Endothelial cell of umbilical vein (primary cell): ENCODE results near the gene CACNB1. TPM values are rescaled to one million over a fixed set of nuclear protein-coding genes. Genes with fewer than 3 reads are reported as not detected.

Source experiments
- BruUV-seq: library from RNA; stranded (reverse); fragments of 400-500 nt; replicated peaks from 2 replicates; lab custom pipeline; 2021; lab: Mats Ljungman, UMichigan
- CTCF ChIA-PET: fragments of 300-600, 350-600 bp; sonication (Branson Sonifier 250); formaldehyde crosslinking; loops from one replicate; lab custom pipeline; 2021; ENCODE audit warnings: antibody characterized with exemption, inconsistent platforms; lab: Charles Lee
- POLR2A ChIA-PET: fragments of 300-600, 350-600 bp; sonication (Branson Sonifier 250); formaldehyde crosslinking; loops from one replicate; lab custom pipeline; 2021; ENCODE audit warnings: antibody characterized with exemption, inconsistent platforms; lab: Charles Lee
- DNase-seq: peaks from one replicate; pipeline ENCODE4 v3.0.0-alpha.2; 2011; ENCODE audit warnings: low read depth, low spot score
- FAIRE-seq: peaks from 2 replicates; lab custom pipeline; 2011; peaks lifted over from hg19 to GRCh38; lab: Jason Lieb, UNC
- H2AFZ ChIP-seq: 2 replicates; pipeline ENCODE4 v1.6.0; 2012; ENCODE audit warnings: low read depth, low read length, control low read depth, inconsistent platforms
- H3K27ac ChIP-seq: 2 replicates; pipeline ENCODE4 v1.5.1; 2011; ENCODE audit warnings: low read depth, mild to moderate bottlenecking, control low read depth, low read length, moderate library complexity; ENCODE audit not compliant: insufficient read depth
- H3K27me3 ChIP-seq, 2 experiments: 2 replicates each; pipeline versions ENCODE4 v1.6.0 to v1.6.1; 2011; ENCODE audit warnings: low read length in 2 of 2, mixed read lengths in 1 of 2; ENCODE audit not compliant: control insufficient read depth in 2 of 2, insufficient read depth in 2 of 2
- H3K36me3 ChIP-seq, 2 experiments: 2 replicates in 1 of 2; 3 replicates in 1 of 2; pipeline ENCODE4 v1.5.1; 2011; ENCODE audit warnings: low read length in 2 of 2, mild to moderate bottlenecking in 1 of 2, moderate library complexity in 1 of 2; ENCODE audit not compliant: control insufficient read depth in 2 of 2, insufficient read depth in 2 of 2; ENCODE audit errors: extremely low read depth in 1 of 2
- H3K4me1 ChIP-seq: 3 replicates; pipeline ENCODE4 v1.5.1; 2011; ENCODE audit warnings: mild to moderate bottlenecking, low read length; ENCODE audit not compliant: control insufficient read depth, insufficient read depth; ENCODE audit errors: extremely low read depth
- H3K4me2 ChIP-seq: 2 replicates; pipeline ENCODE4 v1.6.1; 2011; ENCODE audit warnings: low read length, control low read depth, mixed read lengths; ENCODE audit not compliant: insufficient read depth
- H3K4me3 ChIP-seq, 3 experiments: fragments of 200-600 bp in 1 of 3; sonication (generic), shearing (Covaris generic) in 1 of 3; replicated peaks in 1 of 3; 2 replicates each; pipeline ENCODE4 v1.5.1; 2011 to 2016; ENCODE audit warnings: control low read depth in 3 of 3, low read length in 3 of 3, mild to moderate bottlenecking in 2 of 3, inconsistent platforms in 1 of 3, low read depth in 1 of 3, moderate library complexity in 1 of 3; ENCODE audit not compliant: insufficient read depth in 1 of 3
- H3K79me2 ChIP-seq: 2 replicates; pipeline ENCODE4 v1.6.0; 2012; ENCODE audit warnings: low read length, inconsistent platforms; ENCODE audit not compliant: control insufficient read depth, insufficient read depth
- H3K9ac ChIP-seq: replicated peaks from 2 replicates; pipeline ENCODE3; 2011; ENCODE audit warnings: low read length, control low read depth; ENCODE audit not compliant: insufficient read depth; ENCODE audit errors: extremely low read depth
- H3K9me1 ChIP-seq: replicated peaks from 3 replicates; pipeline ENCODE4 v1.6.0; 2011; ENCODE audit warnings: mild to moderate bottlenecking, low read length; ENCODE audit not compliant: control insufficient read depth, insufficient read depth; ENCODE audit errors: extremely low read depth
- H3K9me3 ChIP-seq: replicated peaks from 2 replicates; pipeline ENCODE4 v1.5.1; 2012; ENCODE audit warnings: low read length, inconsistent platforms; ENCODE audit not compliant: control insufficient read depth, insufficient read depth
- H4K20me1 ChIP-seq: replicated peaks from 2 replicates; pipeline ENCODE3; 2011; ENCODE audit warnings: mild to moderate bottlenecking, low read length; ENCODE audit not compliant: control insufficient read depth, insufficient read depth; ENCODE audit errors: extremely low read depth
- CTCF ChIP-seq, 2 donors: IDR thresholded peaks; 1 replicate in 1 of 2; 2 replicates in 1 of 2; pipeline ENCODE4 v1.5.1; 2011; ENCODE audit warnings: low read length in 2 of 2, mild to moderate bottlenecking in 2 of 2, moderate library complexity in 2 of 2, control low read depth in 1 of 2, inconsistent platforms in 1 of 2, low read depth in 1 of 2; ENCODE audit not compliant: insufficient read depth in 1 of 2; ENCODE audit errors: extremely low read depth in 1 of 2
- FOS ChIP-seq: IDR thresholded peaks from 2 replicates; pipeline ENCODE4 v1.6.1; 2011; ENCODE audit warnings: mild to moderate bottlenecking, low read length, moderate library complexity, borderline replicate concordance; ENCODE audit not compliant: insufficient read depth
- GATA2 ChIP-seq: IDR thresholded peaks from 2 replicates; pipeline ENCODE4 v1.7.0; 2011; ENCODE audit warnings: low read depth, mild to moderate bottlenecking, moderate library complexity, mixed read lengths, low read length; ENCODE audit not compliant: insufficient read length, insufficient read depth
- POLR2A ChIP-seq: IDR thresholded peaks from 2 replicates; pipeline ENCODE4 v1.6.1; 2012; ENCODE audit warnings: low read depth, mild to moderate bottlenecking, control low read depth, low read length
- POLR2AphosphoS5 ChIP-seq: IDR thresholded peaks from 2 replicates; pipeline ENCODE4 v1.6.1; 2012; ENCODE audit warnings: low read depth, mild to moderate bottlenecking, control low read depth, low read length, moderate library complexity; ENCODE audit not compliant: insufficient read depth
- dilution Hi-C: fragments of 300-500 bp; cut with MboI; formaldehyde crosslinking; loops from one replicate; pipeline ENCODE4 v1.15.0; 2019; ENCODE audit warnings: low sequenced_read_pairs; ENCODE audit not compliant: extremely low pct_ligation_motif_present
- intact Hi-C: fragments of 100-400 bp; cut with micrococcal nuclease; formaldehyde crosslinking; loops from one replicate; pipeline ENCODE4 v1.10.0; 2022
- polyA plus RNA-seq, 4 experiments: library from polyadenylated mRNA; depleted of rRNA in 3 of 4; stranded (reverse) in 3 of 4; unstranded in 1 of 4; fragments of >200 nt; gene quantifications; 2 replicates each; pipeline versions ENCODE4 v1.2.1 to v1.2.3, GENCODE V29; 2011 to 2012; ENCODE audit warnings: missing spikeins in 1 of 4
- total RNA-seq: library from RNA; stranded (reverse); gene quantifications from 2 replicates; pipeline ENCODE4 v1.2.3, GENCODE V29; 2021

The CACNB1 gene
- total and polyA plus RNA-seq, 2 donors (not counting 3 experiments of a cell fraction or from before 2014, with no cell fraction given): 4.7 to 12.3 TPM

GRCh38 chr17:39147221-39148185 lies 50.0 kb downstream of the CACNB1 start:
- Histone ChIP-seq H3K9me1 (no peaks in the 10 kb centered on the region), H2AFZ (no peak overlapping the region), H3K79me2 (no peaks in the 10 kb centered on the region), H3K36me3 (no peaks in the 10 kb centered on the region), H3K4me3 (no peak overlapping the region), H3K9ac (no peak overlapping the region), H3K27ac (no peak overlapping the region), H3K27me3 (peaks cover 16 to 27% of the 10 kb centered on the region in 2 experiments), H3K4me1 (no peaks in the 10 kb centered on the region), H3K9me3 (no peaks in the 10 kb centered on the region), H4K20me1 (no peaks in the 10 kb centered on the region), H3K4me2 (no peak overlapping the region)
- CTCF ChIA-PET: interaction anchor here (0.7 to 14.1 kb wide), 2 partner anchors 164 to 821 kb away, joined by 6 to 550 read pairs; no protein-coding TSS in a partner anchor
- dilution Hi-C loops (no loop called here), intact Hi-C loops (no loop called here)
- POLR2A ChIA-PET: no interaction called here
- DNase-seq (no peak), FAIRE-seq (no peak)
- no peak for TF ChIP-seq POLR2AphosphoS5
- no peak for TF ChIP-seq CTCF (IDR thresholded peaks at IDR 0.05; ENCODE audit: extremely low read depth in 1 of 2, insufficient read depth in 1 of 2, low read depth in 1 of 2, low read length in 2 of 2)
- TF ChIP-seq POLR2A: no peak
- no peak for TF ChIP-seq FOS
- no peak for TF ChIP-seq GATA2
- BruUV-seq: no TSS peak
